OCI-LY1 (cell line): ENCODE measurements around the gene DYNLT4.

ENCODE experiments used
- CTCF ChIP-seq: fragments of 200-600 bp; sonication (generic), shearing (Covaris generic); IDR thresholded peaks from 2 replicates; pipeline ENCODE4 v1.5.1; 2017; ENCODE audit warnings: mild to moderate bottlenecking, antibody characterized with exemption, low read length, moderate library complexity, mixed read lengths
- EZH2 ChIP-seq: fragments of 200-600 bp; sonication (generic), shearing (Covaris generic); IDR thresholded peaks from 2 replicates; pipeline ENCODE4 v1.8.0; 2017; ENCODE audit warnings: borderline replicate concordance, mixed run types, mild to moderate bottlenecking, antibody characterized with exemption, low read length, moderate library complexity, mixed read lengths

DNA sequence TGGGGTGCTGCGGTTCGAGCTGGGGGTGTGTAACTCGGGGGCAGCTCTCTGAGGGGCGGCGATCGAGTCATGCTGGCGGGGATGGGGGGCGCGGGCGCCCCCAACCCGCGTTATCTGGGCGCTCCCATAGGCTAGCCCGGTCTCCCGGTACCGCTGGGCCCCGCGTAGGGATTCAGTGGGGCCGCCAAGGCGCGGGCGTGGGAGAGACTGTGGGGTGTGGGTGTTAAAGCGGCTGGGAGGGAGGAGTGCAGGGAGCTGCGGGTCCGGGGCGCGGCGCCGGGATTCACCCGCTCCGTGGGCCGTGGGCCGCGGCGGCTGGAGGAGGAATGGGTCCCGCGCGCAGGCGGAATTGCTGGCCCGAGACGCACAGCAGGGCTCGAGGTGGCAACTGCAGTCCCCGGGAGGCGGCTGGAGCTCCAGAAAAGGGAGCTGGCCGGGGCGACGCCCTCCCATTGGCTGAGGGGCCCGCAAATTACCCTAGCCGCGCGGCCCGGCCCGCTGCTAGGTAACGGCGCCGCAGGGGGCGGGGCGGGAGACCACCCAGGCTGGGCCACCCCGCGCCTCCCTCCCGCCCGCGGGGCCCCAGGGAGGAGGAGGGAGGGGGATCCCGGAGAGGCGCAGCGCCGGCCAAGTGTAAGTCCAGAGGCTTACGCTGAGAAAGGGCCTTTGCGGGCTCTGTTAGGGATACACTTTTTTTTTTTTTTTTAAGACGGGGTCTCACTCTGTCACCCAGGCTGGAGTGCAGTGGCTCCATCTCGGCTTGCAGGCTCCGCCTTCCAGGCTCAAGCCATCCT is 35.9 kb upstream of the DYNLT4 start, which contains the start of gene PTCH2:
- TF ChIP-seq CTCF, result no peak
- no peak for TF ChIP-seq EZH2
